ENCODE measurements around the gene MCM5.

The MCM5 gene

GRCh38 chr22:35379146-35379993 is 20.6 kb upstream of the MCM5 start:
- DNase-seq, result no peak

- peak in 2 of 4 experiments; percentile 33 to 61 for DNase-seq
Observed at GRCh38 chr22:35380013-35380412, 19.9 kb upstream of the MCM5 start.

GRCh38 chr22:35380537-35381423 is 19.2 kb upstream of the MCM5 start, which contains the start of gene HMOX1:
HMOX1 (plus strand) TSS chr22:35381096; CDS start chr22:35381174, 78 bp downstream.
- DNase-seq, result peak; percentile 97 to 99 (median 98)

GRCh38 chr22:35381424-35382009 is 18.4 kb upstream of the MCM5 start:
- DNase-seq, result no peak

GRCh38 chr22:35383679-35384071 is 16.3 kb upstream of the MCM5 start:
- no peak for DNase-seq

GRCh38 chr22:35384527-35384926 is 15.4 kb upstream of the MCM5 start:
- DNase-seq, result no peak

GRCh38 chr22:35384975-35385588 is 14.9 kb upstream of the MCM5 start:
- DNase-seq, result no peak

- no peak for DNase-seq
Observed at GRCh38 chr22:35386670-35387288, 13.2 kb upstream of the MCM5 start.

- no peak for DNase-seq
Observed at GRCh38 chr22:35390933-35391332, 9.0 kb upstream of the MCM5 start.

- no peak for DNase-seq
Observed at GRCh38 chr22:35392357-35392756, 7.6 kb upstream of the MCM5 start.

- DNase-seq, result no peak
Observed at GRCh38 chr22:35393116-35394010, 6.6 kb upstream of the MCM5 start.

- no peak for DNase-seq
Observed at GRCh38 chr22:35394011-35394312, 6.0 kb upstream of the MCM5 start.

GRCh38 chr22:35394810-35395563 is 5.0 kb upstream of the MCM5 start:
- DNase-seq, result peak in 1 of 4 experiments; percentile 26

- peak; percentile 66 to 83 (median 80) for DNase-seq
Observed at GRCh38 chr22:35396622-35397021, 3.3 kb upstream of the MCM5 start.

- peak in 2 of 4 experiments; percentile 39 to 54 for DNase-seq
Observed at GRCh38 chr22:35397095-35397904, 2.6 kb upstream of the MCM5 start.

GRCh38 chr22:35398591-35398973 is 1.4 kb upstream of the MCM5 start:
- DNase-seq, result no peak

- DNase-seq, result no peak
Observed at GRCh38 chr22:35399114-35399677, 744 bp upstream of the MCM5 start.

- DNase-seq, result no peak
Observed at GRCh38 chr22:35400501-35400790, 506 bp downstream of the MCM5 start.

- no peak for DNase-seq
Observed at GRCh38 chr22:35401863-35402262, 1.9 kb downstream of the MCM5 start.
